Sigmoid colon (tissue), 4 donors: Measurements from ENCODE around the gene SPDYE4.

Experiments used
- CTCF ChIP-seq, 4 experiments: fragments of 450-650 bp in 3 of 4; fragments of 200-600 bp in 1 of 4; IDR thresholded peaks; one replicate each; pipeline ENCODE4 v1.5.1; 2016 to 2019; ENCODE audit warnings: antibody characterized with exemption in 4 of 4, mild to moderate bottlenecking in 3 of 4, moderate library complexity in 2 of 4
- EP300 ChIP-seq, 4 donors: sonication (generic); formaldehyde crosslinking; IDR thresholded peaks; one replicate each; pipeline ENCODE4 v1.6.1; 2017; ENCODE audit warnings: antibody characterized with exemption in 4 of 4
- POLR2A ChIP-seq, 2 donors: fragments of 450-650 bp; IDR thresholded peaks; one replicate each; pipeline ENCODE4 v1.6.1; 2016; ENCODE audit warnings: antibody characterized with exemption in 2 of 2, mild to moderate bottlenecking in 2 of 2, moderate library complexity in 2 of 2
- POLR2AphosphoS5 ChIP-seq, 4 donors: sonication (generic); formaldehyde crosslinking; IDR thresholded peaks; one replicate each; pipeline ENCODE4 v1.6.1; 2017; ENCODE audit warnings: antibody characterized with exemption in 4 of 4

- TF ChIP-seq POLR2AphosphoS5 (IDR thresholded peaks at IDR 0.05) (no peak), CTCF (IDR thresholded peaks at IDR 0.05) (no peak), EP300 (IDR thresholded peaks at IDR 0.05) (no peak), POLR2A (IDR thresholded peaks at IDR 0.05) (no peak)
These were observed 28.9 kb downstream of the SPDYE4 start for GRCh38 chr17:8729421-8729820.
